GM12873 (cell line): ENCODE data around the gene MS4A6A.

Experiments
- TF ChIP-seq, protein P1 (sequence below): IDR thresholded peaks from 2 replicates; pipeline ENCODE4 v1.5.1; 2012; ENCODE audit warnings: low read depth, mild to moderate bottlenecking, moderate library complexity, low read length, control low read depth; ENCODE audit not compliant: insufficient read depth; ENCODE audit errors: missing control alignments

Gene MS4A6A

DNA sequence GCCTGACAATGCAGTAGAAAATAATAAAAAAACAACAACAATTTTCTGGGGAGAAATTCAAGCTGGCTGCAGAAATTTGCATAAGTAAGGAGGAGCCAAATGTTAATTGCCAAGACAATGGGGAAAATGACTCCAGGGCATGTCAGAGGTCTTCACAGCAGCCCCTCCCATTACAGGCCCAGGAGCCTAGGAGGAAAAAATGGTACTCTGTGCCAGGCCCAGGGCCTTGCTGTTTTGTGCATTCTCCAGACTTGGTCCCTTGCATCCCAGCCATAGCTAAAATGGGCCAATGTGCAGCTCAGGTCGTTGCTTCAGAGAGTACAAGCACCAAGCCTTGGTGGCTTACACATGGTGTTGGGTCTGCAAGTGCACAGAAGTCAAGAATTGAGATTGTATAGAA is 49.0 kb downstream of the MS4A6A start:
- TF ChIP-seq, protein P1, sequence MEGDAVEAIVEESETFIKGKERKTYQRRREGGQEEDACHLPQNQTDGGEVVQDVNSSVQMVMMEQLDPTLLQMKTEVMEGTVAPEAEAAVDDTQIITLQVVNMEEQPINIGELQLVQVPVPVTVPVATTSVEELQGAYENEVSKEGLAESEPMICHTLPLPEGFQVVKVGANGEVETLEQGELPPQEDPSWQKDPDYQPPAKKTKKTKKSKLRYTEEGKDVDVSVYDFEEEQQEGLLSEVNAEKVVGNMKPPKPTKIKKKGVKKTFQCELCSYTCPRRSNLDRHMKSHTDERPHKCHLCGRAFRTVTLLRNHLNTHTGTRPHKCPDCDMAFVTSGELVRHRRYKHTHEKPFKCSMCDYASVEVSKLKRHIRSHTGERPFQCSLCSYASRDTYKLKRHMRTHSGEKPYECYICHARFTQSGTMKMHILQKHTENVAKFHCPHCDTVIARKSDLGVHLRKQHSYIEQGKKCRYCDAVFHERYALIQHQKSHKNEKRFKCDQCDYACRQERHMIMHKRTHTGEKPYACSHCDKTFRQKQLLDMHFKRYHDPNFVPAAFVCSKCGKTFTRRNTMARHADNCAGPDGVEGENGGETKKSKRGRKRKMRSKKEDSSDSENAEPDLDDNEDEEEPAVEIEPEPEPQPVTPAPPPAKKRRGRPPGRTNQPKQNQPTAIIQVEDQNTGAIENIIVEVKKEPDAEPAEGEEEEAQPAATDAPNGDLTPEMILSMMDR, result no peak

DNA sequence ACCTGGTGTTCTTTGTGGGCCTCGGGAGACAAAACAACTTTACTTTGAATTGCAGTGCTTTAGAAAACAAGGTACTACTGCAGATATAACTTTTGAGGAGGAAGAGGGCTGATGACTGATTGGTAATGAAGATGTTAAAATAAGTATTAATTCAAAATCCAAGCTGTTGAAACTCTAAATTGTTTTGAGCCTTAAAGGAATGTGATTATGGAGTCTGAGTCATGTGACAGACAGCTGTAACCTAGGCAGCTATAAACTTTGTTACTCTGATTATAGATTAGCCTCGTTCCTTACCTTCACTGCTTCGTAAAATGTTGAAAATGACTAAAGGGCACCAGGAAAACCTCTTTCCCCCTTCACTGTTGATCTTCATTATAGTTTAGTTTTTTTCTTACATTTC is 51.0 kb downstream of the MS4A6A start:
- TF ChIP-seq, protein P1, result no peak

DNA sequence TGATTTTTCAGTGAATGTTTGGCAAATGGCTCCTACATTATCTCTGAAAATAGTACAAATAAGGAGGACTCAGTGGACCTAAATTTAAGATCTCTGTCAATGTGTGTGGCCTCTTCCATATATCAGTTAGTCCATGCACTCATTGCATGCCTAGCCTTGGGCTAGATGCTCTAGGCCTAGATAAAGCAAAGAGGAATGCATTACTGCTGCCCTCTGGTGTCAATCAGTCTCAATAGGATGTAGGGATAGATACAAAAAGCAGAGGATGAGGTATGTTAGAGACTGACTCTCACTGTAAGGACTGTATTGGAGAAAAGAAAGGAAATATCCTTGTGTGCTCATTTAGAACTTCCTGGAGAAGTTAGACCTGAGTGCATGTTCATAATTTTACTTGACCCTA is 52.4 kb downstream of the MS4A6A start:
- TF ChIP-seq, protein P1, result peak; percentile 44

DNA sequence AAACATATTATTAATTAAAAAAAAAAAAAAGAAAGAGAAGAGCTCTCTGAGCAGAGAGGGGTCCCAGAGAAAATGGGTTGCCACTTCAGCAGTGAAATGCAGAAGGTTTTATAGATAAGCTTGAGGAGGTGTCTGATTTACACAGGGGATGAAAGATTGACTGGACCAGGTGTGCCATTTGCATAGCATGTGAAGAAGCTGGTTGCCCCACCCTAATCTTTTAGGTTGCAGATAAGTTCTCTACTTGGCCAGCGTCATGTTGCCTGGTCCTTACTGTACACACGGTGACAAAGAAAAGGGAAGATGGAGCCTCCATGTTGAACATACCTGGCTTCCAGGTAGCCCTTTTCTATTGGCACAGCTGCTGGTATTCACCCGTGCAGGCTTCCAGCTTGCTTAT is 53.0 kb downstream of the MS4A6A start:
- TF ChIP-seq, protein P1, result no peak

DNA sequence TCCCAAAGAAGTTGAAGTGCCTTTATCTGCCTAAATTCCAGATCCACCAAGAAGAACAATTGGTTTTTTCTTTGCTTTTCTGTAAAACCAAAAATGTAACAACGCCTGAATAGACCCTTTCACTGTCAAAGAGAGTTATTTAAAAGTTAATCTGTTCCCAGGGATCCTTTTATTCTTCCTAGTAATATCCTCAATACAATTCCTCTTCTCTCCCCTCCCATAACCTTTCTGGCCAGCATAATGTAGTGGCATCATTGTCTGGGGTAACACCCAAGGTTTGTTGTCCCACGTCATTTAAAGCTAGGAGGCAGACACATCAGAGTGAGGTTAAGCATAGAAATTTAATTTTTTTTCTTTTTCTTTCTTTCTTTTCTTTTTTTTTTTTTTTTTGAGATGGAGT is 54.5 kb downstream of the MS4A6A start:
- TF ChIP-seq, protein P1, result no peak

DNA sequence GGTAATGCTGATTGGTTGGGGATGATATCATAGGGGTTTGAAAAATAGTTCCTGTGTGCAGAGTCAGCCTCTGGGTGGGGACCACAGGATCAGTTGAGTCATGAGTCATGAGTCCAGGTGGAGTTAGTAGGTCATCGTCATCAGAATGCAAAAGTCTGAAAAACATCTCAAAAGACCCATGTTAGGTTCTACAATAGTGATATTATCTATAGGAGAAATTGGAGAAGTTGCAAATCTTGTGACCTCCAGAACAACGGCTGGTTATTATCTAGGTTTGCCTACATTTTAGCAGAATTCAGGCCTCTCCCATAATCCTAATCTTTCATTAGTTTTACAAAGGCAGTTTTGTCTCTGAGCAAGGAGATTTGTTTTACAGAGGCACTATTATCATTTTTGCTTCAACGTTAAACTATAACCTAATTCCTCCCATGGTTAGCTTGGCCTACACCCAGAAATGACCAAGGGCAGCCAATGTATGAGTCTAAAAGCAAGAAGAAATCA is 55.5 kb downstream of the MS4A6A start:
- TF ChIP-seq, protein P1, result no peak

DNA sequence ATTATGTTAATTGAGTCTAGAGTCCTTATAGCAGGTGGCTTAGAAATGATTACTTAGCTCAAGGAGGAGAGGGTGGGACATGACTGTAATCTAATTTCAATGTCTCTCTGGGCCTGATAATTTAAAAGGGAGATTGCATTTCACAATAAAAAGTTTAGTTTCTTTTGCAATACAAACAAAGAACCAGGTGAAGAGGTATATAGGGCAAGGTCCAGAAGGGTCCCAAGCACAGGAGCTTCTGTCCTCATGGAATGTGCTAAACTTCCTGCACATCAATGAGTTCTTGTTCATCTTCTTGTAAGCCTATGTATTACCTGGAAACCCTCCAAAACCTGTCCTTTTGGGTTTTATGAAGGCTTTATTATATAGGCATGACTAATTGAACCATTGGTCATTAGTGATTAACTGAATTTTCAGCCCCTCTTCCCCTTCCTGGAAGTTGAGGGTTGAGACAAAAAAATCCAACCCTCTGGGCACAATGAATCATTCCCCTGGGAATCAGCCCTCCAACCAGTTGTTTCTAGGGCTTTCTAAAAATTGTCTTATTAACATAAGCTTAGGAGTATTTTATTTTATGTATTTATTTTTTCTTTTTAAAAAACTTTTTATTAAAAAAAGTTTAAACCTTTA is 56.8 kb downstream of the MS4A6A start:
- TF ChIP-seq, protein P1, result no peak
